Duodenal mucosa (tissue), 2 donors: ENCODE results near the gene RNF31.

Experiments
- H3K27ac ChIP-seq: one replicate; pipeline ENCODE4 v1.7.0; 2013; ENCODE audit warnings: low read depth, low read length
- H3K27me3 ChIP-seq, 2 donors: one replicate each; pipeline ENCODE4 v1.7.0; 2013; ENCODE audit warnings: low read length in 2 of 2, control low read depth in 1 of 2; ENCODE audit not compliant: insufficient read depth in 2 of 2, control insufficient read depth in 1 of 2
- H3K36me3 ChIP-seq, 2 donors: one replicate each; pipeline ENCODE4 v1.7.0; 2013; ENCODE audit warnings: low read length in 2 of 2, control low read depth in 1 of 2; ENCODE audit not compliant: insufficient read depth in 2 of 2, control insufficient read depth in 1 of 2
- H3K4me1 ChIP-seq, 2 donors: one replicate each; pipeline ENCODE4 v1.7.0; 2013; ENCODE audit warnings: low read length in 2 of 2, control low read depth in 1 of 2; ENCODE audit not compliant: insufficient read depth in 2 of 2, control insufficient read depth in 1 of 2
- H3K4me3 ChIP-seq, 2 donors: one replicate each; pipeline ENCODE4 v1.7.0; 2013; ENCODE audit warnings: low read length in 2 of 2, low read depth in 1 of 2
- H3K9ac ChIP-seq, 2 donors: one replicate each; pipeline ENCODE4 v1.7.0; 2013; ENCODE audit warnings: low read length in 2 of 2, low read depth in 1 of 2
- H3K9me3 ChIP-seq, 2 donors: one replicate each; pipeline ENCODE4 v1.7.0; 2013; ENCODE audit warnings: low read length in 2 of 2, control low read depth in 1 of 2; ENCODE audit not compliant: control insufficient read depth in 1 of 2

RNF31 gene

GRCh38 chr14:24117179-24117578 is 30.1 kb upstream of the RNF31 start:
- H3K9ac ChIP-seq: no peak overlapping the region

DNA sequence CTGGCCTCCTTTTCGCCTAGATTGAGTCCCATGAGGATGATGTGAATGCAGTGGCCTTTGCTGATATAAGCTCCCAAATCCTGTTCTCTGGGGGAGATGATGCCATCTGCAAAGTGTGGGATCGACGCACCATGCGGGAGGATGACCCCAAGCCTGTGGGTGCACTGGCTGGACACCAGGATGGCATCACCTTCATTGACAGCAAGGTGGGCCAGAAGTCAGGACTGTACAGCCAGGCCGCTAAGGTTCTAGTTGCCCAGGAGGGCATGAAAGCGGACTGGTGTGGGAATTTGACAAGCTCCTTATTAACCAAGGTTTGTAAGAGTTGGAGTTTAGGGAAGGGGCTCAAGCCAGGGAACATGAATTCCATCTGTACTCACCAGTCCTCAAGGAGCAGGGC is 27.6 kb upstream of the RNF31 start:
- Histone ChIP-seq H3K36me3 (peaks cover 57 to 72% of the 10 kb centered on the region in 2 donors), H3K27ac (no peak overlapping the region), H3K4me1 (peaks cover 13 to 21% of the 10 kb centered on the region in 2 donors)

More at GRCh38 chr14:24117179-24117578, 30.1 kb upstream of the RNF31 start:
- peaks cover 38 to 49% of the 10 kb centered on the region in 2 donors for H3K36me3 ChIP-seq
- H3K27ac ChIP-seq: no peak overlapping the region
- peaks cover 13 to 21% of the 10 kb centered on the region in 2 donors for H3K4me1 ChIP-seq
- no peaks in the 10 kb centered on the region for H3K27me3 ChIP-seq
- H3K4me3 ChIP-seq: peak overlapping the region in 1 of 2 donors; percentile 84
- no peaks in the 10 kb centered on the region for H3K9me3 ChIP-seq

DNA sequence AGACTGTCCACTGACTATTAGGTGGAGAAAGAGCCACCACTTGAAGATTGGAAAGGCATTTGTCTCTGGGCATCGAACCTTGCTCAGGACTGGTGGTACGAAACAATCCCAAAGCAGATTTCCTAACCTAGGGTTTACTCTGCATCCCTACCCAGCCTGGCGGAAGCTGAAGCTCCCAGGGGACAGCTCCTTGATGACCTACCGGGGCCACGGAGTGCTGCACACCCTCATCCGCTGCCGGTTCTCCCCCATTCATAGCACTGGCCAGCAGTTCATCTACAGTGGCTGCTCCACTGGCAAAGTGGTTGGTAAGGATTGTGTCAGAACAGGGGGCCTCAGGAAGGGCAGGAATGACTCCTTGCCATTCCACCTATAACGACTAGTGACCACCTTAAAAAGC is 26.1 kb upstream of the RNF31 start:
- H3K36me3 ChIP-seq: peaks cover 57 to 72% of the 10 kb centered on the region in 2 donors
- H3K9ac ChIP-seq: no peak overlapping the region
- H3K4me3 ChIP-seq: no peak overlapping the region
- no peak overlapping the region for H3K27ac ChIP-seq
- no peaks in the 10 kb centered on the region for H3K27me3 ChIP-seq
- H3K9me3 ChIP-seq: no peaks in the 10 kb centered on the region
- peaks cover 9 to 12% of the 10 kb centered on the region in 2 donors for H3K4me1 ChIP-seq

More for the DNA sequence above, 27.6 kb upstream of the RNF31 start:
- H3K27me3 ChIP-seq: no peaks in the 10 kb centered on the region
- no peak overlapping the region for H3K9ac ChIP-seq
- no peaks in the 10 kb centered on the region for H3K9me3 ChIP-seq
- no peak overlapping the region for H3K4me3 ChIP-seq

GRCh38 chr14:24122416-24122815 is 24.9 kb upstream of the RNF31 start:
- H3K9me3 ChIP-seq: no peaks in the 10 kb centered on the region
- no peaks in the 10 kb centered on the region for H3K4me1 ChIP-seq
- no peaks in the 10 kb centered on the region for H3K27me3 ChIP-seq
- no peak overlapping the region for H3K9ac ChIP-seq
- H3K36me3 ChIP-seq: peaks cover 57 to 65% of the 10 kb centered on the region in 2 donors
- H3K27ac ChIP-seq: no peak overlapping the region
- no peak overlapping the region for H3K4me3 ChIP-seq

- H3K27ac ChIP-seq: no peak overlapping the region
- H3K9me3 ChIP-seq: no peaks in the 10 kb centered on the region
- H3K9ac ChIP-seq: no peak overlapping the region
- H3K27me3 ChIP-seq: no peaks in the 10 kb centered on the region
- no peak overlapping the region for H3K4me3 ChIP-seq
- H3K4me1 ChIP-seq: no peaks in the 10 kb centered on the region
- peaks cover 55 to 60% of the 10 kb centered on the region in 2 donors for H3K36me3 ChIP-seq
These were observed 24.4 kb upstream of the RNF31 start for GRCh38 chr14:24122898-24123297.

GRCh38 chr14:24123424-24124417 is 23.6 kb upstream of the RNF31 start:
- H3K9me3 ChIP-seq: no peaks in the 10 kb centered on the region
- no peak overlapping the region for H3K9ac ChIP-seq
- H3K36me3 ChIP-seq: peaks cover 46 to 52% of the 10 kb centered on the region in 2 donors
- no peaks in the 10 kb centered on the region for H3K27me3 ChIP-seq
- H3K4me3 ChIP-seq: no peak overlapping the region
- no peaks in the 10 kb centered on the region for H3K4me1 ChIP-seq
- H3K27ac ChIP-seq: no peak overlapping the region

- H3K4me1 ChIP-seq: peaks cover 0 to under 1% of the 10 kb centered on the region in 2 donors
- H3K36me3 ChIP-seq: peaks cover 20 to 24% of the 10 kb centered on the region in 2 donors
- H3K9ac ChIP-seq: no peak overlapping the region
These were observed 20.4 kb upstream of the RNF31 start for GRCh38 chr14:24126939-24127338.

GRCh38 chr14:24127673-24128072 is 19.6 kb upstream of the RNF31 start:
- H3K9ac ChIP-seq: no peak overlapping the region
- H3K36me3 ChIP-seq: peaks cover 16 to 19% of the 10 kb centered on the region in 2 donors
- H3K27ac ChIP-seq: no peak overlapping the region
- no peak overlapping the region for H3K4me3 ChIP-seq
- H3K27me3 ChIP-seq: no peaks in the 10 kb centered on the region
- H3K4me1 ChIP-seq: peaks cover 0 to 8% of the 10 kb centered on the region in 2 donors
- no peaks in the 10 kb centered on the region for H3K9me3 ChIP-seq

More at GRCh38 chr14:24126939-24127338, 20.4 kb upstream of the RNF31 start:
- Histone ChIP-seq H3K4me3 (no peak overlapping the region), H3K9me3 (no peaks in the 10 kb centered on the region), H3K27ac (no peak overlapping the region), H3K27me3 (no peaks in the 10 kb centered on the region)

DNA sequence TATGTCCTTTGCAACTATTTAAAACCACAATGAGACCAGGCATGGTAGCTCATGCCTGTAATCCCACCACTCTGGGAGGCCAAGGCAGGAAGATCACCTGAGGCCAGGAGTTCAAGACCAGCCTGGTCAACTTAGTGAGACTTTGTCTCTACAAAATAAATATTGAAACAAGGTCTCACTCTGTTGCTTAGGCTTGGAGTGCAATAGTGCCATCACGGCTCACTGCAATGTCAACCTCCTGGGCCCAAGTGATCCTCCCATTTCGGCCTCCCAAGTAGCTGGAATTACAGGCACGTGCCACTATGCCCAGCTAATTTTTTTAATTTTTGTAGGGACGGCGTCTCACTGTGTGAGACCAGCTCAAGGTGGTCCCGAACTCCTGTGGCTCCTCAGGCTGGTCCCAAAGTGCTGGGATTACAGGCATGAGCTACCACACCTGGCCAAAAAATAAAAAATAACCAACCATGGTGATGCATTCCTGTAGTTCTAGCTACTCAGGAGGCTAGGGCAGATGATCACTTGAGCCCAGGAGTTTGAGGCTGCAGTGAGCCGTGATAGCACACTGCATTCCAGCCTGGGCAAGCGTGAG is 17.8 kb upstream of the RNF31 start:
- no peaks in the 10 kb centered on the region for H3K27me3 ChIP-seq
- peaks cover 0 to 1% of the 10 kb centered on the region in 2 donors for H3K36me3 ChIP-seq
- no peak overlapping the region for H3K9ac ChIP-seq
- no peaks in the 10 kb centered on the region for H3K9me3 ChIP-seq
- peaks cover 0 to 11% of the 10 kb centered on the region in 2 donors for H3K4me1 ChIP-seq
- no peak overlapping the region for H3K4me3 ChIP-seq
- H3K27ac ChIP-seq: no peak overlapping the region

DNA sequence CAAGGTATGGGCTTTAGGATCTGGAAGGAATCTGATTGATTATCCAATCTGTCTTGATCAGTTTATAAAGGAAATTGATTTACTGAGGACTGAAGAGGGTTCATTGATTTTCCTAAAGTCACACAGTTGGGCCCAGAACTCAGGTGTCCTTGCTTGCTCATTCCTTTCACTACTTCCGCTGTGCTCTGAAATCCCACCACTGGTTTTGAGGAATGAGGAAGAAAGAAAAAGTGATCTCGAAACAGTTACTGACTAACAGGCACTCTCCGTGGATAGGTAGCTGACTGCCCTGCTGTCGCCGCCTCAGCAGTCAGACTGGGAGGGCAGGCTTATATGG is 16.9 kb upstream of the RNF31 start, which contains the start of gene FITM1:
Gene FITM1, plus strand, starts transcription at position 280 of the 337 bp plus-strand sequence. CDS start 905 bp downstream, outside the sequence.
- no peak within 1 kb of the TSS for H3K27ac ChIP-seq
- peaks cover 4 to 16% of the 10 kb centered on the region in 2 donors for H3K4me1 ChIP-seq
- H3K4me3 ChIP-seq: no peak within 1 kb of the TSS
- no peaks in the 10 kb centered on the region for H3K9me3 ChIP-seq
- no peaks in the 10 kb centered on the region for H3K27me3 ChIP-seq
- H3K36me3 ChIP-seq: no peaks in the 10 kb centered on the region
- H3K9ac ChIP-seq: no peak within 1 kb of the TSS
